PC-9 (cell line): ENCODE results near the gene GFRA1.

ENCODE experiments used
- EZH2 ChIP-seq: fragments of 200-600 bp; sonication (generic); IDR thresholded peaks from 2 replicates; pipeline ENCODE4 v1.8.0; 2017; ENCODE audit warnings: antibody characterized with exemption, low read depth
- TF ChIP-seq, protein P1 (sequence below): fragments of 200-600 bp; sonication (generic); conservative IDR thresholded peaks from 2 replicates; pipeline ENCODE4 v1.6.1; 2017; ENCODE audit warnings: mixed run types, antibody characterized with exemption, mild to moderate bottlenecking, moderate library complexity

DNA sequence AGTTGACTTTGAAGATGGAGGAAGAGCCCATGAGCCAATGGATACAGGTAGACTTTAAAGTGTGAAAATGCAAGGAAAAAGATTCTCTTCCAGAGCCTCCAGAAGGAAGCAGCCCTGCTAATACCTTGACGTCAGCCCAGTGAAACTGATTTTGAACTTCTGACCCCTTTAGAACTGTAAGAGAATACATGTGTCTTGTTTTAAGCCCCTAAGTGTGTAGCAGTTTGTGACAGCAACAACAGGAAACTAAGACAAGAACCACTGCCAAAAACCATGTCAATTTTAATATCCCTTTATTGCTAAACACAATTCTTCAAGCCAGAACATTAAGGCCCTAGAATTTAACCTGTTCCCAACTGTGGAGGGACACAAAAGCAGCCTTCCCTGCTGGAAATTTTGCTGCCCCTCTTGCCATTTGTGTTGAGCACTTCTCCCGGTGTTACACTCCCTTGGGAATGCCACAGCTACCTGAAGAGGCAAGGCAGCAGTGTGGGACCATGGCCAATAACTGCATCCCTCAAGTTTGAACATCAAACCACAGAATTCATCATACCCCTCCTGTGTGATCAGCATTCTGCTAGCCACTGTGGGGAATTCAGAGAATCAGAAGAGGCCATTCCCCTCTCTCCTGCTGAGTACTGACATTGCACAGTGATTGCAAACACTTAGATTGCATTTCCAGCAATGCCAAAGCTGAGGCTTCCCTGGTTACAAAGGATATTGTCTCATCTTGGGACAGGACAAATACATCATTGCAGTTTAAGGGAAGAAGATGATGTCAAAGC, 38.9 kb upstream of the GFRA1 start:
- TF ChIP-seq, protein P1, sequence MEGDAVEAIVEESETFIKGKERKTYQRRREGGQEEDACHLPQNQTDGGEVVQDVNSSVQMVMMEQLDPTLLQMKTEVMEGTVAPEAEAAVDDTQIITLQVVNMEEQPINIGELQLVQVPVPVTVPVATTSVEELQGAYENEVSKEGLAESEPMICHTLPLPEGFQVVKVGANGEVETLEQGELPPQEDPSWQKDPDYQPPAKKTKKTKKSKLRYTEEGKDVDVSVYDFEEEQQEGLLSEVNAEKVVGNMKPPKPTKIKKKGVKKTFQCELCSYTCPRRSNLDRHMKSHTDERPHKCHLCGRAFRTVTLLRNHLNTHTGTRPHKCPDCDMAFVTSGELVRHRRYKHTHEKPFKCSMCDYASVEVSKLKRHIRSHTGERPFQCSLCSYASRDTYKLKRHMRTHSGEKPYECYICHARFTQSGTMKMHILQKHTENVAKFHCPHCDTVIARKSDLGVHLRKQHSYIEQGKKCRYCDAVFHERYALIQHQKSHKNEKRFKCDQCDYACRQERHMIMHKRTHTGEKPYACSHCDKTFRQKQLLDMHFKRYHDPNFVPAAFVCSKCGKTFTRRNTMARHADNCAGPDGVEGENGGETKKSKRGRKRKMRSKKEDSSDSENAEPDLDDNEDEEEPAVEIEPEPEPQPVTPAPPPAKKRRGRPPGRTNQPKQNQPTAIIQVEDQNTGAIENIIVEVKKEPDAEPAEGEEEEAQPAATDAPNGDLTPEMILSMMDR: no peak
- TF ChIP-seq EZH2: no peak
